WTC11 (cell line): Measurements from ENCODE around the gene COL20A1. TPM values are rescaled to one million over a fixed set of nuclear protein-coding genes. Genes with fewer than 3 reads are reported as not detected.
A peak's percentile ranks its signal among the peaks of the same experiment; 100 is the strongest.

Source experiments
- ATAC-seq: fragments of 200-7000 bp; cut with Tn5 transposase; 2 replicates; pipeline ENCODE4 v1.10.0; 2021; ENCODE audit warnings: mild to moderate bottlenecking, moderate library complexity
- CTCF ChIA-PET: fragments of 300-600 bp; sonication (Branson Sonifier 250); formaldehyde crosslinking; loops from one replicate; lab custom pipeline; 2021; ENCODE audit warnings: antibody characterized with exemption; lab: Charles Lee
- POLR2A ChIA-PET: fragments of 350-600 bp; sonication (Branson Sonifier 250); formaldehyde crosslinking; loops from one replicate; lab custom pipeline; 2021; ENCODE audit warnings: antibody characterized with exemption; lab: Charles Lee
- DNase-seq: peaks from one replicate; pipeline ENCODE4 v3.0.0; 2021; ENCODE audit warnings: low spot score
- H3K27ac Mint-ChIP-seq: 2 replicates; pipeline ENCODE4 v1.8.0; 2021; ENCODE audit warnings: mixed read lengths
- H3K27me3 Mint-ChIP-seq: 2 replicates; pipeline ENCODE4 v1.8.0; 2021; ENCODE audit warnings: low read depth, mild to moderate bottlenecking, moderate library complexity, mixed read lengths
- H3K36me3 Mint-ChIP-seq: 2 replicates; pipeline ENCODE4 v1.8.0; 2021; ENCODE audit warnings: mixed read lengths
- H3K4me1 Mint-ChIP-seq: 2 replicates; pipeline ENCODE4 v1.8.0; 2022; ENCODE audit warnings: mixed read lengths
- H3K4me3 Mint-ChIP-seq: 2 replicates; pipeline ENCODE4 v1.8.0; 2021; ENCODE audit warnings: mild to moderate bottlenecking, moderate library complexity, mixed read lengths
- H3K9me3 Mint-ChIP-seq: 2 replicates; pipeline ENCODE4 v1.8.0; 2021; ENCODE audit warnings: mixed read lengths
- CBFB ChIP-seq: sonication (generic); formaldehyde crosslinking; IDR thresholded peaks from 2 replicates; pipeline ENCODE4 v1.8.1; 2022; ENCODE audit warnings: mild to moderate bottlenecking, low read depth, missing genetic modification reagents
- ETV6 ChIP-seq: sonication (generic); formaldehyde crosslinking; IDR thresholded peaks from 2 replicates; pipeline ENCODE4 v1.8.1; 2022; ENCODE audit warnings: mild to moderate bottlenecking, missing genetic modification reagents
- FOXK1 ChIP-seq: sonication (generic); formaldehyde crosslinking; IDR thresholded peaks from 2 replicates; pipeline ENCODE4 v1.8.0; 2022; ENCODE audit warnings: mild to moderate bottlenecking, moderate library complexity, missing genetic modification reagents
- GABPB1 ChIP-seq: sonication (generic); formaldehyde crosslinking; IDR thresholded peaks from 2 replicates; pipeline ENCODE4 v1.8.1; 2023; ENCODE audit warnings: mild to moderate bottlenecking, missing genetic modification reagents
- MXD4 ChIP-seq: fragments of 250-450 bp; sonication (Bioruptor Pico); IDR thresholded peaks from 2 replicates; pipeline ENCODE4 v1.8.0; 2021; ENCODE audit warnings: mild to moderate bottlenecking, moderate library complexity, borderline replicate concordance
- NFE2L1 ChIP-seq: sonication (generic); formaldehyde crosslinking; IDR thresholded peaks from 2 replicates; pipeline ENCODE4 v1.8.1; 2023; ENCODE audit warnings: missing genetic modification reagents
- OVOL2 ChIP-seq: fragments of 250-450 bp; sonication (Bioruptor Pico); IDR thresholded peaks from 2 replicates; pipeline ENCODE4 v1.9.0; 2021; ENCODE audit warnings: mild to moderate bottlenecking, borderline replicate concordance
- ZNF232 ChIP-seq: sonication (generic); formaldehyde crosslinking; IDR thresholded peaks from 2 replicates; pipeline ENCODE4 v1.8.0; 2022; ENCODE audit warnings: mild to moderate bottlenecking, missing genetic modification reagents
- ZNF317 ChIP-seq: sonication (generic); formaldehyde crosslinking; IDR thresholded peaks from 2 replicates; pipeline ENCODE4 v1.8.1; 2023; ENCODE audit warnings: low read depth, mild to moderate bottlenecking, moderate library complexity, missing genetic modification reagents, borderline replicate concordance
- ZNF396 ChIP-seq: fragments of 250-450 bp; sonication (Bioruptor Pico); IDR thresholded peaks from 2 replicates; pipeline ENCODE4 v1.8.0; 2021; ENCODE audit warnings: mild to moderate bottlenecking, moderate library complexity, borderline replicate concordance
- ZNF512 ChIP-seq: sonication (generic); formaldehyde crosslinking; IDR thresholded peaks from 2 replicates; pipeline ENCODE4 v1.8.1; 2022; ENCODE audit warnings: missing genetic modification reagents, borderline replicate concordance
- ZSCAN18 ChIP-seq: fragments of 250-450 bp; sonication (Bioruptor Pico); IDR thresholded peaks from 2 replicates; pipeline ENCODE4 v2.1.2; 2022; ENCODE audit warnings: mild to moderate bottlenecking, moderate library complexity
- total RNA-seq: library from RNA; stranded (reverse); gene quantifications from 3 replicates; pipeline ENCODE4 v1.2.3, GENCODE V29; 2021
- TF ChIP-seq, protein P1 (sequence below): fragments of 250-450 bp; sonication (Bioruptor Pico); conservative IDR thresholded peaks from 2 replicates; pipeline ENCODE4 v1.9.0; 2021; ENCODE audit warnings: mild to moderate bottlenecking
- TF ChIP-seq, protein P2 (sequence below): sonication (generic); formaldehyde crosslinking; IDR thresholded peaks from 2 replicates; pipeline ENCODE4 v1.8.0; 2022; ENCODE audit warnings: mild to moderate bottlenecking, missing genetic modification reagents
- TF ChIP-seq, protein P3 (sequence below): sonication (generic); formaldehyde crosslinking; IDR thresholded peaks from 2 replicates; pipeline ENCODE4 v1.8.1; 2023; ENCODE audit warnings: mild to moderate bottlenecking, missing genetic modification reagents, moderate library complexity
- TF ChIP-seq, protein P4 (sequence below): sonication (generic); formaldehyde crosslinking; IDR thresholded peaks from 2 replicates; pipeline ENCODE4 v1.8.0; 2022; ENCODE audit warnings: mild to moderate bottlenecking, missing genetic modification reagents
- TF ChIP-seq, protein P5 (sequence below): sonication (generic); formaldehyde crosslinking; IDR thresholded peaks from 2 replicates; pipeline ENCODE4 v1.8.0; 2022; ENCODE audit warnings: mild to moderate bottlenecking, missing genetic modification reagents
- TF ChIP-seq, protein P6 (sequence below): sonication (generic); formaldehyde crosslinking; IDR thresholded peaks from 2 replicates; pipeline ENCODE4 v1.8.1; 2022; ENCODE audit warnings: low read depth, mild to moderate bottlenecking, moderate library complexity, missing genetic modification reagents, borderline replicate concordance

The COL20A1 gene
- total RNA-seq, 1 experiment from 2014 or later: 1.3 TPM

- ATAC-seq: no peak
- ChIA-PET POLR2A (no interaction called here), CTCF (interaction anchor here (1.9 to 3.6 kb wide), 3 partner anchors 10 to 47 kb away, joined by 8 to 43 read pairs (median 11); no protein-coding TSS in a partner anchor)
- H3K9me3 Mint-ChIP-seq: no peaks in the 10 kb centered on the region
- TF ChIP-seq, protein P1, sequence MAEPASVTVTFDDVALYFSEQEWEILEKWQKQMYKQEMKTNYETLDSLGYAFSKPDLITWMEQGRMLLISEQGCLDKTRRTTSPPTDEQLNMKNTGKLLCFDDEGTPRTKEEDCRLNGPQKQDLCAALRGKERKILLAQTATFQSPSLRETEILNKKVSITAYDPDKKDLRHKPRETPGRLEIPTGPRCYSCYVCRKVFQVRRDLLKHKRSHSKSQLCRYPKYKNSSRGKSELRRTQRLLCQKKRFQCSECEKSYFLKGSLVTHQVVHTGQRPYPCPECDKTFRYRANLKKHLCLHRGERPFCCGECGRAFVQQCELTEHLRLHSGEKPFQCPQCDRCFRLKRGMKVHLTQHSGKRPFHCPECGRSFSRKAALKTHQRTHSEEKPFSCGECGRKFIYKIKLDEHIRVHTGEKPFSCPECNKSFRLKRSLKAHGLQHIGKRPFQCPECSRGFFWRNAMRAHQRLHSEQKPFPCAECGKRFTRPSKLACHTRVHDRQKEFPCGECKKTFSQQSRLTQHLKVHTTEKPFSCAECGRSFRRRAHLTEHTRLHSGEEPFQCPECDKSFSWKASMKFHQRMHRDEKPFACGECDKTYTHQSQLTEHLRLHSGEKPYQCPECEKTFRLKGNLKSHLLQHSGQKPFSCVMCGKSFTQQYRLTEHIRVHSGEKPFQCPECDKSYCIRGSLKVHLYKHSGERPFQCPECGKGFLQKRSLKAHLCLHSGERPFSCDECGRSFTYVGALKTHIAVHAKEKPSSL (CRISPR knock-in tag): no peak
- TF ChIP-seq ZNF396 (CRISPR knock-in tag): no peak
- TF ChIP-seq, protein P2, sequence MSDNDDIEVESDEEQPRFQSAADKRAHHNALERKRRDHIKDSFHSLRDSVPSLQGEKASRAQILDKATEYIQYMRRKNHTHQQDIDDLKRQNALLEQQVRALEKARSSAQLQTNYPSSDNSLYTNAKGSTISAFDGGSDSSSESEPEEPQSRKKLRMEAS (CRISPR knock-in tag): no peak
- TF ChIP-seq, protein P3, sequence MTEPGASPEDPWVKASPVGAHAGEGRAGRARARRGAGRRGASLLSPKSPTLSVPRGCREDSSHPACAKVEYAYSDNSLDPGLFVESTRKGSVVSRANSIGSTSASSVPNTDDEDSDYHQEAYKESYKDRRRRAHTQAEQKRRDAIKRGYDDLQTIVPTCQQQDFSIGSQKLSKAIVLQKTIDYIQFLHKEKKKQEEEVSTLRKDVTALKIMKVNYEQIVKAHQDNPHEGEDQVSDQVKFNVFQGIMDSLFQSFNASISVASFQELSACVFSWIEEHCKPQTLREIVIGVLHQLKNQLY (CRISPR knock-in tag): no peak
- TF ChIP-seq, protein P4, sequence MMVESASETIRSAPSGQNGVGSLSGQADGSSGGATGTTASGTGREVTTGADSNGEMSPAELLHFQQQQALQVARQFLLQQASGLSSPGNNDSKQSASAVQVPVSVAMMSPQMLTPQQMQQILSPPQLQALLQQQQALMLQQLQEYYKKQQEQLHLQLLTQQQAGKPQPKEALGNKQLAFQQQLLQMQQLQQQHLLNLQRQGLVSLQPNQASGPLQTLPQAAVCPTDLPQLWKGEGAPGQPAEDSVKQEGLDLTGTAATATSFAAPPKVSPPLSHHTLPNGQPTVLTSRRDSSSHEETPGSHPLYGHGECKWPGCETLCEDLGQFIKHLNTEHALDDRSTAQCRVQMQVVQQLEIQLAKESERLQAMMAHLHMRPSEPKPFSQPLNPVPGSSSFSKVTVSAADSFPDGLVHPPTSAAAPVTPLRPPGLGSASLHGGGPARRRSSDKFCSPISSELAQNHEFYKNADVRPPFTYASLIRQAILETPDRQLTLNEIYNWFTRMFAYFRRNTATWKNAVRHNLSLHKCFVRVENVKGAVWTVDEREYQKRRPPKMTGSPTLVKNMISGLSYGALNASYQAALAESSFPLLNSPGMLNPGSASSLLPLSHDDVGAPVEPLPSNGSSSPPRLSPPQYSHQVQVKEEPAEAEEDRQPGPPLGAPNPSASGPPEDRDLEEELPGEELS (CRISPR knock-in tag): no peak
- TF ChIP-seq NFE2L1: no peak
- no peak for TF ChIP-seq ZNF232 (CRISPR knock-in tag)
- DNase-seq: no peak
- peaks cover 16% of the 10 kb centered on the region for H3K4me1 Mint-ChIP-seq
- H3K27me3 Mint-ChIP-seq: no peaks in the 10 kb centered on the region
- H3K36me3 Mint-ChIP-seq: peaks cover 2% of the 10 kb centered on the region; the same call in 1 of the 2 replicates
- H3K4me3 Mint-ChIP-seq: peak overlapping the region; percentile 74
- H3K27ac Mint-ChIP-seq: no peak overlapping the region; the same call in 1 of the 2 replicates
Measured at GRCh38 chr20:63270606-63271325, 22.2 kb upstream of the COL20A1 start.

- DNase-seq: peak; percentile 92
- Mint-ChIP-seq H3K9me3 (no peaks in the 10 kb centered on the region), H3K27me3 (no peaks in the 10 kb centered on the region), H3K4me1 (peaks cover 16% of the 10 kb centered on the region), H3K36me3 (peaks cover 12% of the 10 kb centered on the region), H3K27ac (peak within 1 kb of the TSS; percentile 94), H3K4me3 (peak within 1 kb of the TSS; percentile 92)
- ChIA-PET CTCF (interaction anchor here (0.6 to 3.6 kb wide), 14 partner anchors 9 to 110 kb away, joined by 3 to 43 read pairs (median 7); no protein-coding TSS in a partner anchor), POLR2A (interaction anchor here (0.6 to 0.9 kb wide), 2 partner anchors 18 to 21 kb away, joined by 3 read pairs; no protein-coding TSS in a partner anchor)
- ATAC-seq: peak; percentile 93
- no peak for TF ChIP-seq ZNF317
- TF ChIP-seq, protein P5, sequence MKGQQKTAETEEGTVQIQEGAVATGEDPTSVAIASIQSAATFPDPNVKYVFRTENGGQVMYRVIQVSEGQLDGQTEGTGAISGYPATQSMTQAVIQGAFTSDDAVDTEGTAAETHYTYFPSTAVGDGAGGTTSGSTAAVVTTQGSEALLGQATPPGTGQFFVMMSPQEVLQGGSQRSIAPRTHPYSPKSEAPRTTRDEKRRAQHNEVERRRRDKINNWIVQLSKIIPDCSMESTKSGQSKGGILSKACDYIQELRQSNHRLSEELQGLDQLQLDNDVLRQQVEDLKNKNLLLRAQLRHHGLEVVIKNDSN (CRISPR knock-in tag): no peak
- no peak for TF ChIP-seq ZNF512 (CRISPR knock-in tag)
- TF ChIP-seq OVOL2 (CRISPR knock-in tag): no peak
- no peak for TF ChIP-seq ETV6 (CRISPR knock-in tag)
- peak; percentile 74; the same call in 1 of the 2 replicates for TF ChIP-seq GABPB1
- no peak for TF ChIP-seq MXD4 (CRISPR knock-in tag)
- TF ChIP-seq CBFB: no peak
- TF ChIP-seq ZSCAN18 (CRISPR knock-in tag): no peak
- peak; percentile 84 for TF ChIP-seq FOXK1 (CRISPR knock-in tag)
- TF ChIP-seq, protein P6, sequence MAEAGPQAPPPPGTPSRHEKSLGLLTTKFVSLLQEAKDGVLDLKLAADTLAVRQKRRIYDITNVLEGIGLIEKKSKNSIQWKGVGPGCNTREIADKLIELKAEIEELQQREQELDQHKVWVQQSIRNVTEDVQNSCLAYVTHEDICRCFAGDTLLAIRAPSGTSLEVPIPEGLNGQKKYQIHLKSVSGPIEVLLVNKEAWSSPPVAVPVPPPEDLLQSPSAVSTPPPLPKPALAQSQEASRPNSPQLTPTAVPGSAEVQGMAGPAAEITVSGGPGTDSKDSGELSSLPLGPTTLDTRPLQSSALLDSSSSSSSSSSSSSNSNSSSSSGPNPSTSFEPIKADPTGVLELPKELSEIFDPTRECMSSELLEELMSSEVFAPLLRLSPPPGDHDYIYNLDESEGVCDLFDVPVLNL (CRISPR knock-in tag): 0 out of 2 replicates have a peak, but pooled peaks have one; percentile 31
Measured at GRCh38 chr20:63272105-63273058, 20.6 kb upstream of the COL20A1 start, which contains the start of gene ARFGAP1. Gene ARFGAP1, plus strand, starts transcription at chr20:63272813. Its CDS starts 2,768 bp downstream, at chr20:63275581.
